ENCODE measurements around the gene C1QTNF7.

Gene C1QTNF7

DNA sequence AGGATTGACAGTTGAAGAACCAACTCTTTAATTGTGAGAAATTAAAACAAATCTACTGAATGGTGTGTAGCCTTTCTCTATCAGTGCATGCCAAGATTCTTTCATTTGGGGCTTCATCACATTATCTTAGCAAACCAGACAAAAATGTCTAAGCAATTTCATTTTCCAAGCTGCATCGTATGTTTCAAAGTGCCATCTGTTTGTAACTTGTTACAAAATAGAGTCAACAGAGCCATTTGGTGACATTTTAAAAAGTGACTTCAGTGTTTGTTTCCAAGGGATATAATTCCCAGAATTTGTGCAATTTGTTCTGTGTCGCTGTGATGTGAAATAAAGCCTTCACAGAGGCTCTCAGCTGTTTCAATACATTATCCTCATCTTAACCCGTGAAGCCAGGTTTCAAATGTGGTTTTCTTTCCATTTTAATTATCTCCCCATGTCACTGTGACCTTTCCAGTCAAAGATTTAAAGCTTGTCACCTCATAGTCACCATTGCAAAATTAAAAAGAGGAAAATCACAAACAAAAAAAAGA, 46.0 kb upstream of the C1QTNF7 start:
- ChIA-PET CTCF (interaction anchor here (0.7 kb wide), 1 partner anchor 34 kb away, joined by 5 read pairs; no protein-coding TSS in a partner anchor), POLR2A (no interaction called here)
- no peak for TF ChIP-seq ZNF157 (tag by site-specific recombination; IDR thresholded peaks at IDR 0.05)
- no peak for TF ChIP-seq SETDB1 (IDR thresholded peaks at IDR 0.05; ENCODE audit: insufficient read length, low read length)
- TF ChIP-seq ZBTB21 (tag by site-specific recombination; IDR thresholded peaks at IDR 0.05): no peak
- no peak for TF ChIP-seq ZNF692 (tag by site-specific recombination; IDR thresholded peaks at IDR 0.05)
- TF ChIP-seq ZNF768 (tag by site-specific recombination; IDR thresholded peaks at IDR 0.05): no peak
- TF ChIP-seq, protein P1, sequence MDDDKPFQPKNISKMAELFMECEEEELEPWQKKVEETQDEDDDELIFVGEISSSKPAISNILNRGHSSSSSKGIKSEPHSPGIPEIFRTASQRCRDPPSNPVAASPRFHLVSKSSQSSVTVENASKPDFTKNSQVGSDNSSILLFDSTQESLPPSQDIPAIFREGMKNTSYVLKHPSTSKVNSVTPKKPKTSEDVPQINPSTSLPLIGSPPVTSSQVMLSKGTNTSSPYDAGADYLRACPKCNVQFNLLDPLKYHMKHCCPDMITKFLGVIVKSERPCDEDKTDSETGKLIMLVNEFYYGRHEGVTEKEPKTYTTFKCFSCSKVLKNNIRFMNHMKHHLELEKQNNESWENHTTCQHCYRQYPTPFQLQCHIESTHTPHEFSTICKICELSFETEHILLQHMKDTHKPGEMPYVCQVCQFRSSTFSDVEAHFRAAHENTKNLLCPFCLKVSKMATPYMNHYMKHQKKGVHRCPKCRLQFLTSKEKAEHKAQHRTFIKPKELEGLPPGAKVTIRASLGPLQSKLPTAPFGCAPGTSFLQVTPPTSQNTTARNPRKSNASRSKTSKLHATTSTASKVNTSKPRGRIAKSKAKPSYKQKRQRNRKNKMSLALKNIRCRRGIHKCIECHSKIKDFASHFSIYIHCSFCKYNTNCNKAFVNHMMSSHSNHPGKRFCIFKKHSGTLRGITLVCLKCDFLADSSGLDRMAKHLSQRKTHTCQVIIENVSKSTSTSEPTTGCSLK (tag by site-specific recombination; IDR thresholded peaks at IDR 0.05): no peak
- TF ChIP-seq, protein P2, sequence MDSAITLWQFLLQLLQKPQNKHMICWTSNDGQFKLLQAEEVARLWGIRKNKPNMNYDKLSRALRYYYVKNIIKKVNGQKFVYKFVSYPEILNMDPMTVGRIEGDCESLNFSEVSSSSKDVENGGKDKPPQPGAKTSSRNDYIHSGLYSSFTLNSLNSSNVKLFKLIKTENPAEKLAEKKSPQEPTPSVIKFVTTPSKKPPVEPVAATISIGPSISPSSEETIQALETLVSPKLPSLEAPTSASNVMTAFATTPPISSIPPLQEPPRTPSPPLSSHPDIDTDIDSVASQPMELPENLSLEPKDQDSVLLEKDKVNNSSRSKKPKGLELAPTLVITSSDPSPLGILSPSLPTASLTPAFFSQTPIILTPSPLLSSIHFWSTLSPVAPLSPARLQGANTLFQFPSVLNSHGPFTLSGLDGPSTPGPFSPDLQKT (IDR thresholded peaks at IDR 0.05; ENCODE audit: borderline replicate concordance, low read depth, low read length): no peak
- TF ChIP-seq ZNF792 (tag by site-specific recombination; IDR thresholded peaks at IDR 0.05): no peak
- no peak for TF ChIP-seq PRDM2 (tag by site-specific recombination; IDR thresholded peaks at IDR 0.05; ENCODE audit: borderline replicate concordance)
- TF ChIP-seq, protein P3, sequence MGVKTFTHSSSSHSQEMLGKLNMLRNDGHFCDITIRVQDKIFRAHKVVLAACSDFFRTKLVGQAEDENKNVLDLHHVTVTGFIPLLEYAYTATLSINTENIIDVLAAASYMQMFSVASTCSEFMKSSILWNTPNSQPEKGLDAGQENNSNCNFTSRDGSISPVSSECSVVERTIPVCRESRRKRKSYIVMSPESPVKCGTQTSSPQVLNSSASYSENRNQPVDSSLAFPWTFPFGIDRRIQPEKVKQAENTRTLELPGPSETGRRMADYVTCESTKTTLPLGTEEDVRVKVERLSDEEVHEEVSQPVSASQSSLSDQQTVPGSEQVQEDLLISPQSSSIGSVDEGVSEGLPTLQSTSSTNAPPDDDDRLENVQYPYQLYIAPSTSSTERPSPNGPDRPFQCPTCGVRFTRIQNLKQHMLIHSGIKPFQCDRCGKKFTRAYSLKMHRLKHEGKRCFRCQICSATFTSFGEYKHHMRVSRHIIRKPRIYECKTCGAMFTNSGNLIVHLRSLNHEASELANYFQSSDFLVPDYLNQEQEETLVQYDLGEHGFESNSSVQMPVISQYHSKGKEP (tag by site-specific recombination; IDR thresholded peaks at IDR 0.05): no peak
- no peak for TF ChIP-seq ZNF138 (tag by site-specific recombination; IDR thresholded peaks at IDR 0.05; ENCODE audit: borderline replicate concordance)
- TF ChIP-seq ZNF558 (tag by site-specific recombination; IDR thresholded peaks at IDR 0.05): no peak
- no peak for TF ChIP-seq ZNF292 (tag by site-specific recombination; IDR thresholded peaks at IDR 0.05; ENCODE audit: borderline replicate concordance, low read depth)
- TF ChIP-seq ZNF394 (tag by site-specific recombination; IDR thresholded peaks at IDR 0.05; ENCODE audit: borderline replicate concordance): no peak
- no peak for TF ChIP-seq GFI1B (tag by site-specific recombination; IDR thresholded peaks at IDR 0.05)
- no peak for TF ChIP-seq ZNF600 (tag by site-specific recombination; IDR thresholded peaks at IDR 0.05)
- no peak for TF ChIP-seq ZNF626 (tag by site-specific recombination; IDR thresholded peaks at IDR 0.05)
- Histone ChIP-seq H3K9me3 (ENCODE audit: control insufficient read depth, insufficient read depth, low read depth, low read length) (no peaks in the 10 kb centered on the region), H3K4me3 (ENCODE audit: low read depth, low read length) (no peak overlapping the region), H3K36me3 (ENCODE audit: control insufficient read depth in 2 of 2, insufficient read depth in 1 of 2, low read length in 2 of 2) (no peaks in the 10 kb centered on the region), H3K4me1 (ENCODE audit: control insufficient read depth, insufficient read depth, low read length) (no peaks in the 10 kb centered on the region), H3K27ac (ENCODE audit: extremely low read depth, low read depth, low read length) (no peak overlapping the region)
